Neural crest cell (in vitro differentiated cells): ENCODE results near the gene SUSD1. TPM values are rescaled to one million over a fixed set of nuclear protein-coding genes. Genes with fewer than 3 reads are reported as not detected.

Experiments used
- DNase-seq: peaks from one replicate; pipeline ENCODE4 v3.0.0; 2021; ENCODE audit warnings: low read depth, mixed read lengths, low spot score
- H3K27ac Mint-ChIP-seq: one replicate; pipeline ENCODE4 v1.8.0; 2021; ENCODE audit warnings: mild to moderate bottlenecking, mixed read lengths; ENCODE audit not compliant: unreplicated experiment
- H3K27me3 Mint-ChIP-seq: 2 replicates; pipeline ENCODE4 v1.8.0; 2021; ENCODE audit warnings: low read depth, mild to moderate bottlenecking, mixed read lengths
- H3K36me3 Mint-ChIP-seq: 2 replicates; pipeline ENCODE4 v1.8.0; 2021; ENCODE audit warnings: low read depth, mild to moderate bottlenecking, mixed read lengths
- H3K4me1 Mint-ChIP-seq: 2 replicates; pipeline ENCODE4 v1.8.0; 2021; ENCODE audit warnings: mixed read lengths
- H3K4me3 Mint-ChIP-seq: one replicate; pipeline ENCODE4 v1.8.0; 2021; ENCODE audit warnings: mild to moderate bottlenecking, mixed read lengths
- H3K9me3 Mint-ChIP-seq: 2 replicates; pipeline ENCODE4 v1.8.0; 2021; ENCODE audit warnings: mixed read lengths
- CTCF ChIP-seq: fragments of 200-600 bp; sonication (generic); conservative IDR thresholded peaks from 2 replicates; pipeline ENCODE4 v1.5.0; 2021; ENCODE audit warnings: antibody characterized with exemption, mild to moderate bottlenecking
- total RNA-seq: library from RNA; stranded (reverse); gene quantifications from 2 replicates; pipeline ENCODE4 v1.2.1, GENCODE V29; 2021

Gene SUSD1
- total RNA-seq, 1 donor from 2014 or later = 22.6 TPM

- Mint-ChIP-seq H3K27ac (no peak overlapping the region), H3K9me3 (peaks cover 4% of the 10 kb centered on the region), H3K4me1 (peaks cover 9% of the 10 kb centered on the region), H3K4me3 (no peak overlapping the region), H3K36me3 (no peaks in the 10 kb centered on the region), H3K27me3 (peaks cover 32% of the 10 kb centered on the region)
- no peak for TF ChIP-seq CTCF
- DNase-seq = no peak
These were observed 4.7 kb upstream of the SUSD1 start for GRCh38 chr9:112179816-112180215.

- H3K27me3 Mint-ChIP-seq = peaks cover 36% of the 10 kb centered on the region
- H3K4me1 Mint-ChIP-seq = peaks cover 20% of the 10 kb centered on the region
- TF ChIP-seq CTCF = no peak
- H3K4me3 Mint-ChIP-seq = peak overlapping the region; percentile 91
- H3K9me3 Mint-ChIP-seq = no peaks in the 10 kb centered on the region
- peaks cover 14% of the 10 kb centered on the region for H3K36me3 Mint-ChIP-seq
- DNase-seq = no peak
- H3K27ac Mint-ChIP-seq = no peak overlapping the region
These were observed 1.4 kb upstream of the SUSD1 start for GRCh38 chr9:112176524-112176923.

GRCh38 chr9:112175796-112176315, 759 bp upstream of the SUSD1 start:
- H3K36me3 Mint-ChIP-seq = peaks cover 15% of the 10 kb centered on the region
- no peak for TF ChIP-seq CTCF
- no peak for DNase-seq
- no peaks in the 10 kb centered on the region for H3K9me3 Mint-ChIP-seq
- H3K4me1 Mint-ChIP-seq = peaks cover 26% of the 10 kb centered on the region
- no peak overlapping the region for H3K27ac Mint-ChIP-seq
- peaks cover 36% of the 10 kb centered on the region for H3K27me3 Mint-ChIP-seq
- H3K4me3 Mint-ChIP-seq = peak overlapping the region; percentile 91

GRCh38 chr9:112174222-112174964, 704 bp downstream of the SUSD1 start:
- peaks cover 33% of the 10 kb centered on the region for H3K27me3 Mint-ChIP-seq
- peaks cover 34% of the 10 kb centered on the region for H3K4me1 Mint-ChIP-seq
- peaks cover 19% of the 10 kb centered on the region for H3K36me3 Mint-ChIP-seq
- peak; percentile 29 for DNase-seq
- peak overlapping the region; percentile 93 for H3K4me3 Mint-ChIP-seq
- no peaks in the 10 kb centered on the region for H3K9me3 Mint-ChIP-seq
- peak overlapping the region; percentile 91 for H3K27ac Mint-ChIP-seq
- no peak for TF ChIP-seq CTCF

GRCh38 chr9:112173489-112174221, 1.4 kb downstream of the SUSD1 start:
- Mint-ChIP-seq H3K9me3 (no peaks in the 10 kb centered on the region), H3K36me3 (peaks cover 19% of the 10 kb centered on the region), H3K27ac (peak overlapping the region; percentile 91), H3K4me3 (peak overlapping the region; percentile 93), H3K4me1 (peaks cover 34% of the 10 kb centered on the region), H3K27me3 (peaks cover 33% of the 10 kb centered on the region)
- no peak for TF ChIP-seq CTCF
- no peak for DNase-seq
